ENCODE results near the gene SOHLH1.

SOHLH1 gene

GRCh38 chr9:135743546-135744332, 44.5 kb upstream of the SOHLH1 start:
- no peak overlapping the region for H3K27ac ChIP-seq

GRCh38 chr9:135743021-135743420, 43.7 kb upstream of the SOHLH1 start:
- H3K27ac ChIP-seq, result no peak overlapping the region
- no peak for TF ChIP-seq CTCF (conservative IDR thresholded peaks at IDR 0.05)

More at GRCh38 chr9:135743546-135744332, 44.5 kb upstream of the SOHLH1 start:
- no peak for TF ChIP-seq CTCF (conservative IDR thresholded peaks at IDR 0.05)

GRCh38 chr9:135741276-135742219, 42.3 kb upstream of the SOHLH1 start:
- TF ChIP-seq CTCF (conservative IDR thresholded peaks at IDR 0.05), result no peak
- no peak overlapping the region; the same call in 1 of the 2 replicates for H3K27ac ChIP-seq

GRCh38 chr9:135739271-135740220, 40.3 kb upstream of the SOHLH1 start:
- no peak for TF ChIP-seq CTCF (conservative IDR thresholded peaks at IDR 0.05)

GRCh38 chr9:135737840-135738521, 38.7 kb upstream of the SOHLH1 start:
- no peak for TF ChIP-seq CTCF (conservative IDR thresholded peaks at IDR 0.05)
- H3K27ac ChIP-seq, result no peak overlapping the region

More at GRCh38 chr9:135739271-135740220, 40.3 kb upstream of the SOHLH1 start:
- no peak overlapping the region for H3K27ac ChIP-seq

- H3K27ac ChIP-seq, result peak overlapping the region; percentile 65; the same call in 1 of the 2 replicates
- TF ChIP-seq CTCF (conservative IDR thresholded peaks at IDR 0.05), result no peak
These were observed 37.9 kb upstream of the SOHLH1 start for GRCh38 chr9:135736979-135737839.
